Measurements from ENCODE around the gene HOXB8.

DNA sequence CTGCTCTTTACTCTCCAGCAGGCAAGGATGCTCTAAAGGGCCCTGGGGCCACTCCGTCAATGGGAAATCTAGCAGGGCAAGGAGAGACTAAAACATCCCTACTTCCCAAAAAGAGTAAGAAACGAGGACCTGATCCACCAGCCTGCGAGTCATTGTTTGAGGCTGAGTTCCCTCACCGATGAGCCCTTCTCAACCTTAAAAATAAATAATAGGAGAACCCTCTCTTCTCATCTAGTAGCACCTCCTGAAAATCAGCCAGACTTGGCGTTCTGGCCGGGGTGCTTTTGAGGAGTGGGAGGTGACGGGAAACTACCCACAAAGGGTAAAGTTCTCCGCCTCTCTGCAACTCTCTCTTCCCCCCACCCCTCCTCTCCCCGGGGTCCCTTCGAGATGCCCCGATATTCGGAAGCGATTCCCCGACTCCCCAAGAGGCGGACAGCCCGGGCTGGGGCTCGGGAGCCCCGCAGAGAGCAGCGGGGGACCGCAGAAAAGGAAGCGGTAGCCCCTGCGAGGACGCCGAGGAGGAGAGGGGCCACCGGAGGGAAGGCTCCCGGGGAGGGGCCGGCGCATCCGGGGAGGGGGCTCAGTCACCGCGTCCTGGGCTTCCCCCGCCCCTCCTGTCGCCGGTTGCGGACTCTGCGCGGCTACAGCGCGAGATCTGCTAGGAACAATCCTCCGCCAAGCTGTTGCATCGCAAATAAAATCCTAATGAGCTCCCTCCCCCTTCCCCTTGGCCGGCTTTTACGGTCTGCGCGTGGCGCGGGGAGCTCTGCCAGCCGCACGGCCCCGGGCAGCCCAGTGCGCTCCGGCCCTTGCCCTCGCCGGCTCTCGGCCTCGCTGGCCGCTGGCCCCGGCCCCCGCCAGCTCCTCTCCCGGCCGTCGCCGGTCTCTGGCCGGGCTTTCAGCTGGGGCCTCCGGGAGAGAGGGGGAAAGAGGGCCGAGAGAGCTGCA, 9.7 kb upstream of the HOXB8 start:
- TF ChIP-seq POLR2A (IDR thresholded peaks at IDR 0.05; ENCODE audit: low read depth, low read length) (no peak), TAF1 (IDR thresholded peaks at IDR 0.05; ENCODE audit: low read depth, low read length) (no peak), POLR2AphosphoS5 (IDR thresholded peaks at IDR 0.05; ENCODE audit: low read depth, low read length) (no peak), POU2F2 (IDR thresholded peaks at IDR 0.05; ENCODE audit: low read depth, low read length) (no peak)
